ENCODE measurements around the gene JUN. TPM values are rescaled to one million over a fixed set of nuclear protein-coding genes. Genes with fewer than 3 reads are reported as not detected.

JUN gene
- polyA plus RNA-seq, 1 donor from 2014 or later: 124 TPM

DNA sequence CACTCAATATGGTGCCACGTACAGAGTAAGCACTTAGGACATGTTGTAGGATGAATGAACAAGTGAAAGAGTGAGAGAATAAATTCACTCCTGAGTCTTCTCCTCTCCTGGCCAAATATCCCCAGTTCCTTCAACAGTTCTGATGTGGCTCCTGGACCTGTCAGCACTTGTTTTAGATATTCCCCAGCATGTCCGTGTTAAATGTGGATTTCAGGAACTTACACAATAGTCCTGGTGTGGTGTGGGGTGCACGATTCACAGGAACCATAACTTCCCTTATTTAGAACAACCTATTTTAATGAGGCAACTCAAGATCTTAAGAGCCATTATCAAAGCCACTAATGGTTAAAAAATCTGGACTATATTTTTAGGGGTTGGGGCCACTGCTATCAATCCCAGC, 45.0 kb downstream of the JUN start:
- TF ChIP-seq EP300 (conservative IDR thresholded peaks at IDR 0.05; ENCODE audit: poor library complexity, severe bottlenecking): no peak
- no peak for TF ChIP-seq MXI1 (conservative IDR thresholded peaks at IDR 0.05; ENCODE audit: poor library complexity, severe bottlenecking)
- no peak for TF ChIP-seq POLR2AphosphoS5 (IDR thresholded peaks at IDR 0.05)
- TF ChIP-seq, protein P1, sequence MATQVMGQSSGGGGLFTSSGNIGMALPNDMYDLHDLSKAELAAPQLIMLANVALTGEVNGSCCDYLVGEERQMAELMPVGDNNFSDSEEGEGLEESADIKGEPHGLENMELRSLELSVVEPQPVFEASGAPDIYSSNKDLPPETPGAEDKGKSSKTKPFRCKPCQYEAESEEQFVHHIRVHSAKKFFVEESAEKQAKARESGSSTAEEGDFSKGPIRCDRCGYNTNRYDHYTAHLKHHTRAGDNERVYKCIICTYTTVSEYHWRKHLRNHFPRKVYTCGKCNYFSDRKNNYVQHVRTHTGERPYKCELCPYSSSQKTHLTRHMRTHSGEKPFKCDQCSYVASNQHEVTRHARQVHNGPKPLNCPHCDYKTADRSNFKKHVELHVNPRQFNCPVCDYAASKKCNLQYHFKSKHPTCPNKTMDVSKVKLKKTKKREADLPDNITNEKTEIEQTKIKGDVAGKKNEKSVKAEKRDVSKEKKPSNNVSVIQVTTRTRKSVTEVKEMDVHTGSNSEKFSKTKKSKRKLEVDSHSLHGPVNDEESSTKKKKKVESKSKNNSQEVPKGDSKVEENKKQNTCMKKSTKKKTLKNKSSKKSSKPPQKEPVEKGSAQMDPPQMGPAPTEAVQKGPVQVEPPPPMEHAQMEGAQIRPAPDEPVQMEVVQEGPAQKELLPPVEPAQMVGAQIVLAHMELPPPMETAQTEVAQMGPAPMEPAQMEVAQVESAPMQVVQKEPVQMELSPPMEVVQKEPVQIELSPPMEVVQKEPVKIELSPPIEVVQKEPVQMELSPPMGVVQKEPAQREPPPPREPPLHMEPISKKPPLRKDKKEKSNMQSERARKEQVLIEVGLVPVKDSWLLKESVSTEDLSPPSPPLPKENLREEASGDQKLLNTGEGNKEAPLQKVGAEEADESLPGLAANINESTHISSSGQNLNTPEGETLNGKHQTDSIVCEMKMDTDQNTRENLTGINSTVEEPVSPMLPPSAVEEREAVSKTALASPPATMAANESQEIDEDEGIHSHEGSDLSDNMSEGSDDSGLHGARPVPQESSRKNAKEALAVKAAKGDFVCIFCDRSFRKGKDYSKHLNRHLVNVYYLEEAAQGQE (IDR thresholded peaks at IDR 0.05; ENCODE audit: borderline replicate concordance): no peak
- no peak for TF ChIP-seq SMC3 (conservative IDR thresholded peaks at IDR 0.05; ENCODE audit: poor library complexity)
- TF ChIP-seq RAD21 (conservative IDR thresholded peaks at IDR 0.05): no peak
- TF ChIP-seq TAF1 (IDR thresholded peaks at IDR 0.05; ENCODE audit: low read depth): no peak
- TF ChIP-seq, protein P2, sequence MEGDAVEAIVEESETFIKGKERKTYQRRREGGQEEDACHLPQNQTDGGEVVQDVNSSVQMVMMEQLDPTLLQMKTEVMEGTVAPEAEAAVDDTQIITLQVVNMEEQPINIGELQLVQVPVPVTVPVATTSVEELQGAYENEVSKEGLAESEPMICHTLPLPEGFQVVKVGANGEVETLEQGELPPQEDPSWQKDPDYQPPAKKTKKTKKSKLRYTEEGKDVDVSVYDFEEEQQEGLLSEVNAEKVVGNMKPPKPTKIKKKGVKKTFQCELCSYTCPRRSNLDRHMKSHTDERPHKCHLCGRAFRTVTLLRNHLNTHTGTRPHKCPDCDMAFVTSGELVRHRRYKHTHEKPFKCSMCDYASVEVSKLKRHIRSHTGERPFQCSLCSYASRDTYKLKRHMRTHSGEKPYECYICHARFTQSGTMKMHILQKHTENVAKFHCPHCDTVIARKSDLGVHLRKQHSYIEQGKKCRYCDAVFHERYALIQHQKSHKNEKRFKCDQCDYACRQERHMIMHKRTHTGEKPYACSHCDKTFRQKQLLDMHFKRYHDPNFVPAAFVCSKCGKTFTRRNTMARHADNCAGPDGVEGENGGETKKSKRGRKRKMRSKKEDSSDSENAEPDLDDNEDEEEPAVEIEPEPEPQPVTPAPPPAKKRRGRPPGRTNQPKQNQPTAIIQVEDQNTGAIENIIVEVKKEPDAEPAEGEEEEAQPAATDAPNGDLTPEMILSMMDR (IDR thresholded peaks at IDR 0.05; ENCODE audit: poor library complexity, severe bottlenecking): no peak
- TF ChIP-seq EZH2 (IDR thresholded peaks at IDR 0.05; ENCODE audit: borderline replicate concordance, insufficient read depth, low read length, poor library complexity, severe bottlenecking): no peak
- no peaks in the 10 kb centered on the region for H3F3A ChIP-seq (ENCODE audit: insufficient read depth, low read length, poor library complexity, severe bottlenecking)

DNA sequence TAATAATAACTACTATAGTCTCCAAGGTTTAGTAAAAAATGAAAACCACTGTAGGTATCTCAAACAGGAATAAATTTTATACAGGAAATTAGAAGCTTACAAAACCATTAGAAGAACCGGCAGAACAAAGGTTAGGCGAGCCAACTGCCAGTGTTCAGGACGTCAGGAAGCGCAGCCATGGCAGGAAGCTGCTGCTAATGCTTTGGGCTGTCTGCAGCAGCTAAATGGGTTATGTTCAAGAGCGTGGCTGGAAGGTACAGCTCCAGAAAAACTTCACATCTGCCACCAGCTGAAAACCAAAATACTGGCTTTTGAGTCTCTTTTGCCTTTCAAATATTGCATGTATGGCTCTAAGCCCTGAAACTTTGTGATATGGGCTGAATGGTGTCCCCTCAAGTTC, 48.3 kb downstream of the JUN start:
- no peaks in the 10 kb centered on the region for H3K79me2 ChIP-seq (replicated peaks; ENCODE audit: insufficient read depth, low read length)
- no peaks in the 10 kb centered on the region for H3K27me3 ChIP-seq (ENCODE audit: insufficient read depth, low read depth, low read length)
- no peaks in the 10 kb centered on the region for H3F3A ChIP-seq (ENCODE audit: insufficient read depth, low read length, poor library complexity, severe bottlenecking)
- no peak overlapping the region for H3K4me2 ChIP-seq (ENCODE audit: low read length)
- H3K27ac ChIP-seq (ENCODE audit: low read length): no peak overlapping the region
- TF ChIP-seq SMC3 (conservative IDR thresholded peaks at IDR 0.05; ENCODE audit: poor library complexity) (no peak), RAD21 (conservative IDR thresholded peaks at IDR 0.05) (no peak), MXI1 (conservative IDR thresholded peaks at IDR 0.05; ENCODE audit: poor library complexity, severe bottlenecking) (no peak), POLR2AphosphoS5 (IDR thresholded peaks at IDR 0.05) (no peak), EZH2 (IDR thresholded peaks at IDR 0.05; ENCODE audit: borderline replicate concordance, insufficient read depth, low read length, poor library complexity, severe bottlenecking) (no peak), TAF1 (IDR thresholded peaks at IDR 0.05; ENCODE audit: low read depth) (no peak), EP300 (conservative IDR thresholded peaks at IDR 0.05; ENCODE audit: poor library complexity, severe bottlenecking) (no peak)
- TF ChIP-seq, protein P1 (IDR thresholded peaks at IDR 0.05; ENCODE audit: borderline replicate concordance): no peak
- TF ChIP-seq, protein P2 (IDR thresholded peaks at IDR 0.05; ENCODE audit: poor library complexity, severe bottlenecking): no peak
- no peaks in the 10 kb centered on the region for H3K36me3 ChIP-seq (ENCODE audit: insufficient read depth, low read length)
- no peak overlapping the region for H3K9ac ChIP-seq (ENCODE audit: low read length)
- H3K4me3 ChIP-seq (ENCODE audit: low read length): no peak overlapping the region
- no peaks in the 10 kb centered on the region for H3K9me2 ChIP-seq (ENCODE audit: insufficient read depth, low read length)
- no peaks in the 10 kb centered on the region for H3K9me3 ChIP-seq (ENCODE audit: low read length)
- H2AFZ ChIP-seq (ENCODE audit: low read depth, low read length): no peak overlapping the region
- no peaks in the 10 kb centered on the region for H4K20me1 ChIP-seq (ENCODE audit: insufficient read depth)

More for the DNA sequence above, 45.0 kb downstream of the JUN start:
- no peaks in the 10 kb centered on the region for H3K9me3 ChIP-seq (ENCODE audit: low read length)
- no peak overlapping the region for H2AFZ ChIP-seq (ENCODE audit: low read depth, low read length)
- no peak overlapping the region for H3K4me2 ChIP-seq (ENCODE audit: low read length)
- H3K9ac ChIP-seq (ENCODE audit: low read length): no peak overlapping the region
- H3K36me3 ChIP-seq (ENCODE audit: insufficient read depth, low read length): no peaks in the 10 kb centered on the region
- peaks cover 2% of the 10 kb centered on the region for H3K27me3 ChIP-seq (ENCODE audit: insufficient read depth, low read depth, low read length)
- no peaks in the 10 kb centered on the region for H4K20me1 ChIP-seq (ENCODE audit: insufficient read depth)
- no peaks in the 10 kb centered on the region for H3K79me2 ChIP-seq (replicated peaks; ENCODE audit: insufficient read depth, low read length)
- H3K9me2 ChIP-seq (ENCODE audit: insufficient read depth, low read length): no peaks in the 10 kb centered on the region
- no peak overlapping the region for H3K4me3 ChIP-seq (ENCODE audit: low read length)
- H3K27ac ChIP-seq (ENCODE audit: low read length): no peak overlapping the region

Measured in neural cell (in vitro differentiated cells).